ENCODE measurements around the gene ITGB7. TPM values are rescaled to one million over a fixed set of nuclear protein-coding genes. Genes with fewer than 3 reads are reported as not detected.
"Not testable (repeated sequence)": the region's sequence is repeated elsewhere in the genome, so short reads cannot be mapped to it uniquely, and the experiment has no call there.

The ITGB7 gene
- polyA plus RNA-seq, 1 experiment: 0.63 TPM

GRCh38 chr12:53169644-53170043, 37.4 kb downstream of the ITGB7 start:
- no peak for TF ChIP-seq CTCF (IDR thresholded peaks at IDR 0.05; ENCODE audit: insufficient read depth, low read depth, low read length)
- Histone ChIP-seq H3K27me3 (ENCODE audit: control insufficient read depth, insufficient read depth, low read length) (no peaks in the 10 kb centered on the region), H3K36me3 (ENCODE audit: control insufficient read depth, insufficient read depth, low read length) (peaks cover 5% of the 10 kb centered on the region), H3K4me3 (ENCODE audit: low read depth, low read length) (no peak overlapping the region)
- CTCF ChIA-PET: interaction anchor here (1.0 to 8.2 kb wide), 2 partner anchors 9 to 43 kb away, joined by 3 to 69 read pairs; no protein-coding TSS in a partner anchor
- DNase-seq (ENCODE audit: low read depth): no peak
- POLR2A ChIA-PET: no interaction called here

- no peak overlapping the region for H3K4me3 ChIP-seq (ENCODE audit: low read depth, low read length)
- H3K27me3 ChIP-seq (ENCODE audit: control insufficient read depth, insufficient read depth, low read length): no peaks in the 10 kb centered on the region
- ChIA-PET CTCF (interaction anchor here (0.6 kb wide), 1 partner anchor 179 kb away, joined by 3 read pairs; no protein-coding TSS in a partner anchor), POLR2A (no interaction called here)
- TF ChIP-seq CTCF (IDR thresholded peaks at IDR 0.05; ENCODE audit: insufficient read depth, low read depth, low read length): no peak
- H3K36me3 ChIP-seq (ENCODE audit: control insufficient read depth, insufficient read depth, low read length): peaks cover 5% of the 10 kb centered on the region
- no peak for DNase-seq (ENCODE audit: low read depth)
Observed at GRCh38 chr12:53166837-53167236, 40.2 kb downstream of the ITGB7 start.

GRCh38 chr12:53163008-53163407, 44.0 kb downstream of the ITGB7 start:
- CTCF ChIA-PET: interaction anchor here (0.7 to 7.4 kb wide), 5 partner anchors 11 to 255 kb away, joined by 5 to 69 read pairs (median 64); no protein-coding TSS in a partner anchor
- H3K36me3 ChIP-seq (ENCODE audit: control insufficient read depth, insufficient read depth, low read length); H3K27me3 ChIP-seq (ENCODE audit: control insufficient read depth, insufficient read depth, low read length); POLR2A ChIA-PET; DNase-seq (ENCODE audit: low read depth); H3K4me3 ChIP-seq (ENCODE audit: low read depth, low read length): not testable (repeated sequence)

GRCh38 chr12:53161119-53161911, 45.7 kb downstream of the ITGB7 start:
- H3K27me3 ChIP-seq (ENCODE audit: control insufficient read depth, insufficient read depth, low read length): no peaks in the 10 kb centered on the region
- ChIA-PET CTCF (interaction anchor here (0.7 to 7.4 kb wide), 15 partner anchors 12 to 127 kb away, joined by 3 to 69 read pairs (median 5); partner anchors contain the start of gene ESPL1), POLR2A (no interaction called here)
- H3K4me3 ChIP-seq (ENCODE audit: low read depth, low read length): no peak overlapping the region
- DNase-seq (ENCODE audit: low read depth): no peak
- H3K36me3 ChIP-seq (ENCODE audit: control insufficient read depth, insufficient read depth, low read length): no peaks in the 10 kb centered on the region
- no peak for TF ChIP-seq CTCF (IDR thresholded peaks at IDR 0.05; ENCODE audit: insufficient read depth, low read depth, low read length)

- ChIA-PET CTCF (interaction anchor here (0.7 to 7.4 kb wide), 20 partner anchors 13 to 161 kb away, joined by 3 to 69 read pairs (median 9); partner anchors contain the start of genes AAAS, ESPL1 and SOAT2), POLR2A (no interaction called here)
Observed at GRCh38 chr12:53160673-53161072, 46.4 kb downstream of the ITGB7 start.

More at GRCh38 chr12:53160673-53161072, 46.4 kb downstream of the ITGB7 start:
- H3K27me3 ChIP-seq (ENCODE audit: control insufficient read depth, insufficient read depth, low read length): no peaks in the 10 kb centered on the region
- H3K4me3 ChIP-seq (ENCODE audit: low read depth, low read length): no peak overlapping the region
- TF ChIP-seq CTCF (IDR thresholded peaks at IDR 0.05; ENCODE audit: insufficient read depth, low read depth, low read length): no peak
- H3K36me3 ChIP-seq (ENCODE audit: control insufficient read depth, insufficient read depth, low read length): no peaks in the 10 kb centered on the region
- no peak for DNase-seq (ENCODE audit: low read depth)
